GM21529 (cell line): ENCODE results near the gene OVOL1.

Source experiments
- ATAC-seq: cut with Tn5 transposase; IDR thresholded peaks from one replicate; pipeline ENCODE4 v1.9.1; 2021; ENCODE audit not compliant: unreplicated experiment

OVOL1 gene

DNA sequence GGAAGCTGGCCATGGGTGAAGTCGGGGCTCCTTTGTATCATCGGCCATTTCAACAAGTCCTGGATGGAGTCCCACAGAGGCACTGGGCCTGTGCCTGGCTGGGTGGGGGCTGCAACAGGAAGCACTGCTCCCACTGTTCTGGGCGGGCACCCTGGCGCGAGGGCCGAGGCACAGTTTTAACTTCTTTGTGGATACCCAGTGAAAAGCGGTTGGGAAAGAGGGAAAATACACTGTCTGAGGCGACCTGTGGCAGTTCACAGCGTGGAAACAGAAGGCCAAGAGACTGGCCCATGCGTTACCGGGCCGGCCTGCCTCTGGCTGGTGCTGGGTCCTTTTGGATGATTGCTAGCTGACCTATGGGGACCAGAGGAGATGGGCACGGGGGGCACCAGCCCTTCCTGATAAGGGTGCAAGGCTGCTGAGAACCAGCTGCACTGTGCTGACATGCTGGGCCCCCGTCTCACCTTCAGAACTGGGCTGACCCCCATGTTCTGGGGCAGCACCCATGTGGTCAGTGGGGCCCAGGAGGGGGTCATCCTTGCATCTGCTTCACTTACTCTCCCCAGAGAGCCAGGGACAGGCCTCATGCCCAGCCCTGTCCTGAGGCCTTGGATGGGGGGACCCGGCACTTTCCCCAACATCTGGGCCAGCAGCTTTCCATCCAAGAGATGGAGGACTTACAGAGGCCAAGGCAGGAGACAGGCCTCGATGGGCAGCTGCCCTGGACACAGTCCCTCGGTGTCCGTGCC is 4.2 kb downstream of the OVOL1 start:
- no peak for ATAC-seq

DNA sequence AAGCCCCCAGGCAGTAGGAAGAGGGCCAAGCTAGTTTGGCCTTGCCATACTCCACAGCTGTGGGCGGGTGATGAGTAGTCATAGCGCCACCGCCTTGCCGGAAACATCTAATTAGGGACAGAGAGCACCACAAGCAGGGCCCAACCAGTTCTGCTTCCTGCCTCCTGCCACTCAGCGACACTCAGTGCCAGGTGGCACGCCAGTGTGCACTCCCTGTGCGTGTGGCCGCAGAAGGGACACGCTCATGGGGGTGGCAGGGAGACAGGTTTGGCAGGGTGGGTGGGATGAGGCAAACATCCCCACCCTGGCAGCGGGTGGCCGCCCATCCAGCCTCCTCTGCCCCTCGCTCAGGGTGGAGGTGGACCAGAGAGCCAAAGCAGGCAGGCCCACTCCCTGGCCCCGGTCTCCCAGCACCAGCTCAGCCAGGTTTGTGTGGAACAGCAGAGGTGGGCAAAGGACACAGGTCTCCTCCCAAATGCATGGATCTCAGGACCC is 4.9 kb downstream of the OVOL1 start:
- peak; percentile 86 for ATAC-seq

DNA sequence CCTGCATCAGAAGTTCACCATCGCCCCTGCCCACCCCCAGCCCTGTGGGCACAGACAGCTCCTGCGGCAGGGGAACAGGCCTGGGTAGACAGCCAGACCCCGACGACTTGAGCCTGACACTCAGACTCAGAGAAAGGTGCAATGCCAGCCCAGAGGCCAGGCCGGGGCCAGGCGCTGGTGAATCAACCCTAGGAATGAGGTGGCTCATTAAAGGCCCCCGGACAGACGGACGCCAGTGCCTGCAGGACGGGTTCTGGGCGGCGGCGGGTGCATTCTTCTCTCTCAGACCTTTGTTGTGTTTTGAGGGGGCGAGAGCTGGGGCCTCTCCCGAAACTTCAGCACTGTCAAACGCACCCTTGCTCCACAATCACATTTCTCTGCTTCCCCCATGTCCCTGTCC is 5.6 kb downstream of the OVOL1 start:
- no peak for ATAC-seq

DNA sequence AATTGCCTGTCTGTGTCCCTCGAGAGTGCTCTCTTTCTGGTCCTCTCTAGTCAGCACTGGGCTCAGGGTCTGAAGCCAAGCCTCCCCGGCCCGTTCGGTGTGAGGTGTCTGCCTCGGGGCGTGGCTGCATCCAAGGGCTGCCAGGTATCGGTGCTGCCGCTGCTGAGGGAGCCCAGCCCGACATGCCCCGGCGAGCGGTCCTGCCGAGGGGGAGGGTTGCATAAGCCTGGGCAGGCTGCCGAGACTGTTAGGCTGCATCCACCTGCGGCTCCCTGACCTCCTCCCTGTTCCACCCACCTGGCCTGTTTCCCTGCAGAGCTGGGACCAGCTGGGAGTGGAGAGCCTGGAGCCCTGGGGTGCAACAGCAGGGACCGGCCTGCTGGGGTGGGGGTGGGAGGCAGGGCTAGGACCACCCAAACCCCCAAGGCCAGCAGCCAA is 6.3 kb downstream of the OVOL1 start:
- ATAC-seq, result no peak

DNA sequence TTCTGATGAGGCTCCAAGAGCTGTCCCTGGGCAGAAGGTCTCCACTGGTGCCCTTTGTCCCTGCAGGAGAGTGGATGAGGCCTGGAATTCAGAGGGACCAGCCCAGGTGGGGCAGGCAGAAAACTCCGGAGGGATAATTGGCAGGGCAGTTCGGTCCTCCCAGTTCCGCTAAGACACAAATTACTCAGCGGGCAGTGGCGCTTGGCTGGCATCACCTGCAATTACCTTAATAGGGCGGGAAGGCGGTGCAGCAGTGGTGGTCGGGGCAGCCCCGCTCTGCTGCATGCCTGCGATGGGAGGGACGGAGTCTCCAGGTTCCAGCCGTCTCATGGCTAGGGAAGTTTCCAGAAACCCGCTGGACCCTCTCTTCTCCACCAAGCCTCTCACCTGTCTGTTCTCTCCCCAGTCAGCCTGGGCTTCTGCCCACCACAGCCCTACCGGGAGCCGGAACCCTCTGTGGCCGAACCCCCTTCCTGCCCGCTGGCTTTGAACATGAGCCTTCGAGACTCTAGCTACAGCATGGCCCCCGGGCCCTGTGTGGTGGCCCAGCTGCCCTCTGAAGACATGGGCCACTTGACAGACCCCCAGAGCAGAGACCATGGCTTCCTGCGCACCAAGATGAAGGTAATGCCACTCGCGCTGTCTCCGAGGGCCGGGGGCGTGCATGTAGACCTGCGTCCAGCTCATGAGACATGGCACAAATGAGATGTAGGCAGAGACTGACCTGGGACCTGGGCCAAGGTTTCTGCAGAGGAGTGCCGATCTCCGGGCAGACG is 7.0 kb downstream of the OVOL1 start:
- no peak for ATAC-seq

DNA sequence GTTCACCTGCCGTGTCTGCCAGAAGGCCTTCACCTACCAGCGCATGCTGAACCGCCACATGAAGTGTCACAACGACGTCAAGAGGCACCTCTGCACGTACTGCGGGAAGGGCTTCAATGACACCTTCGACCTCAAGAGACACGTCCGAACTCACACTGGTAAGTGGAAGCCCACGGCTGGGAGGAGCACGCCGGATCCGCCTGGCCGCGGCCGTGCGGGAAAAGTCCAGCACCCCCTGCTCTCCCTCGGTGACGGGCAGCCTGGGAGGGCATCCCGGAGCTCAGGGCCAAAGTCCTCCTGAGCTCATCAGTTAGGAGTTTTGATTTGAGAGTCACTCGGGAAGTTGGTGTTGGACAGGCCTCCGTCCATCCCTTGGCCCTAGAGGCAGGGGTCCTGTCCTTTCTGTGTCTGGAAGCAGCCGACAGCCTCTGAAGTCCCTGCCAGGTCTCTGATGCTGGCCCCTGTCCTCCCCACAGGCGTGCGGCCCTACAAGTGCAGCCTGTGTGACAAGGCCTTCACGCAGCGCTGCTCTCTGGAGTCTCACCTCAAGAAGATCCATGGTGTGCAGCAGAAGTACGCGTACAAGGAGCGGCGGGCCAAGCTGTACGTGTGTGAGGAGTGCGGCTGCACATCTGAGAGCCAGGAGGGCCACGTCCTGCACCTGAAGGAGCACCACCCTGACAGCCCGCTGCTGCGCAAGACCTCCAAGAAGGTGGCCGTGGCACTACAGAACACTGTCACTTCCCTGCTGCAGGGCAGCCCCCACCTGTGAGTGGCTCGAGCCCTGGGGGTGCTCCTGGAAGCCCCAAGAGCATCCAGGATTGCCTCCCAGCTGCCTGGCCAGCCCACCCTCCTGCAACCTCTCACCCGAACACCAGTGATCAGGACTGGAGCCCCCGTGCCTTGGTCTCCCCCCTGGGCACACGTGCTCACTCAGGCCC is 8.0 kb downstream of the OVOL1 start:
- ATAC-seq, result no peak

DNA sequence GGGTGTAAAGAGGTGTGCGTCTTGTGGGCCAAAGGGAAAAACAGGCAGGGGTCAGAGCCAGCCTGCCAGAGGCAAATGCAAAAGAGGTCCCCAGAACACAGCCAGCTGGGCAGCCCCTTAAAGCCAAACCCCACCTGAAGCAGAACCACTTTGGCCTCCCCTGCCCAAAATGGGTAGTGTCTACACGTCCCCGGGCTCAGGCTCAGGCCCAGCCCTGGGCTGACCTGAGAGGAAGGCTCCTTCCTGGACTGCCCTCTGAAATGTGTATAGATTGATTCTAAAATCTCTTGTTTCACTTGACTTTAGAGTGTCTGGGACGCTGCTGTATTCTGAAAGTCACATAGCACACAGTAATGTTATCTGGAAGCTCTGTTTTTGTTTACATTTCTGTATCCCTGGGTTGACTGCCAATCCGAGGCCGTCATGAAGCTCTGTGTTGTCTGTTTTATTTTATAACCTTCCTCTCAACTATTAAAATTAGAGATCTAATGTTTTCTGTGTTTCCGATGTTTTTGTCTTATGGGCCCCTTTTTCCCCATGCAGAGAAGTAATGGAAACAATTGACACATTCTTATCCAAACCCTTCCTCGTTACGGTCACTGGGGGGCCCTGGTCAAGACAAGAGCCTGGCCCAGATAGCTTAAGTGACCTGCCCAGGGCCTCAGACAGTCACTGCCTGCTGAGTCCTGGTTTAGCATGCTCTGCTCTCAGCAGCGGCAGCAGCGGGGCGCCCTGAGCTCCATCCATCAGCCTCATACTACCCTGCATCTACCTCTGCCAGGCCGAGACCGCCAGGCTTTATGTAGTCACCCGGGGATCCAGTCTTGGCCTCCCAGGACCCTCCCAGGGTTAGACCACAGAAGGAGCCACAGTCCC is 10.1 kb downstream of the OVOL1 start:
- no peak for ATAC-seq

DNA sequence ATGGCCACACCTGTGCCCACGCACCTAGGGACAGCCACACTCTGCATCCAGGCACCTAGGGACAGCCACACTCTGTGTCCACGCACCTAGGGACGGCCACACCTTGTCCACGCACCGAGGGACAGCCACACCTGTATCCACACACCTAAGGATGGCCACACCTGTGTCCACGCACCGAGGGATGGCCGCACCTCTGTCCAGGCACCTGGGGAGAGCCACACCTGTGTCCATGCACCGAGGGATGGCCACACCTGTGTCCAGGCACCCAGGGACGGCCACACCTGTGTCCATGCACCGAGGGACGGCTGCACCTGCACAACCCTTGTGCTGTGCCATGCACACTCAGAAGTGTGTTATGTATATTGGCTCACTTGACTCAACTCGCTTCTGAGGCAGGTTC is 10.8 kb downstream of the OVOL1 start:
- no peak for ATAC-seq

DNA sequence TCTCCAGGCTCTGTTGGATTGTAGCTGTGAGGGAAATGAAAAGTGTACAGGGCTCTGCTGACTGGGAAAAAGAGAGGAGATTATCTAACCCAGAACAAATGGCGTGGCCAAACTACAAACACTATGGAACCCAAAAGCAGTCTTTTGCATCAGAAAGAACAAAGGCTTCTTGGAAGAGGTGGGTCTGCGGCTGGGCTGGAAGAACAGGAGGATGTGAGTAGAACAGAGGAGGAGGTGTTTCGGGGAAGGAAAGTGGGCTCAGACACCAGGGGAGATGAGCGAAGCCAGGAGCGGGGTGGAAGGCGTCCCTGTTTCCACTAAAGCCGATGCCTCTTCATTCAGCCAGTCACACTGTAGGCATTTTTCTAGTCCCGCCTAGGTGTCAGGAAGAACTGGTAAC is 12.0 kb downstream of the OVOL1 start:
- ATAC-seq, result no peak

DNA sequence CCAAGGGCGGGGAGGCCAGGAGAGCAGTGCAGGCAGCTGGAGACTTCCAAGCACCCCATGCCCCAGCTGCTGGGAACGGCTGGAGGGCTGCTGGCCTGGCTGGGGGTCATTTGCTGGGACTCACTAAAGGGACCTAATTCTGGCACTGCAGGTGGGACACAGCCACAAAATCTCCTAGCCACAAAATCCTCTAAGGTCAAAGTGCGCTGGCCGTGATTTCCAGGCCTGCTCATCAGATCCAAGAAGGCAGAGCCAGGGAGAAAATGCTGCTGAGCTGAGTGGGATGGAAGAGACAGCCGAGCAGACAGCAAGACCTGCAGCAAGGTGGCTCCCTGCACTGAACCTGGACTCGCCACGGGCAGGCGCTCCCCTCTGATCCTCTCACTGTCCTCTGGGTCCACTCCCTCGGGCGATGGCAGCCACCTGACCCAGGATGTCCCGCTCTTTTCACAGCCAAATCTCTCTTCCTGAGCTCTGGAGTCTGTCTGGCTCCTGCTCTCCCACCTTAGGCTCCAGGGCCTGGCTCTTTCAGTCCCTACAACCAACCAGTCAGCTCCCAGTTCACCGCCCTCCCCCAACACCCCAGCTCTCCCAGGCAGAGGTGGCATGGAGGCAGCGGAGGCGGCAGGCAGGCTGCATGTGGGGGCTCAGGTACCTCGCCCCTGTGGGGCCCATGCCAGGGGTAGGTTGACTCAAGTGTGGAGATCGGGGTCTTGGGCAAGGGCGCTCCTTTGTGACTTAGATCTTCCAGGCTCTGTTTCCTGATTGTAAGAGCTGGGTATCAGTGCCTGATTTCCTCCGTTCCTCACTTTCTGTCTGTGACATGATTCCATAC is 14.5 kb downstream of the OVOL1 start:
- ATAC-seq, result no peak

DNA sequence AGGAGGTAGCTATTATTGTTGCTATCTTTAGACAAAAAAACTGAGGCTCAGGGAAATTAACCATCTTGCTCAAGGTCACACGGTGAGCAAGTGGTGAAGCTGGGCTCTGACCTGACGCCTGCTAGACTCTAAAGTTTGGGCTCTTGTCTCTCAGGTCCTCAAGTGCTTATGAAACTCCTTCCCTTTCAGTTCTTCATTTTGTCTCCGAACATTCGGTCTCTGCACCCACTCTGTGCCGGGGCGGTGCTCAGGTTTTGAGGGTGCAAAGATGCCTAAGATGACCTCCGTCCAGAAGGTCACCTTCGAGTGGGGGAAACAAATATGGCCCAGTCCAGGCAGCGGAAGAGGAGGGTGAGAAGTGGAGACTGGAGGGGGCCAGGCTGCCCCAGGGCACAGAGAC is 16.0 kb downstream of the OVOL1 start:
- ATAC-seq, result peak; percentile 91

DNA sequence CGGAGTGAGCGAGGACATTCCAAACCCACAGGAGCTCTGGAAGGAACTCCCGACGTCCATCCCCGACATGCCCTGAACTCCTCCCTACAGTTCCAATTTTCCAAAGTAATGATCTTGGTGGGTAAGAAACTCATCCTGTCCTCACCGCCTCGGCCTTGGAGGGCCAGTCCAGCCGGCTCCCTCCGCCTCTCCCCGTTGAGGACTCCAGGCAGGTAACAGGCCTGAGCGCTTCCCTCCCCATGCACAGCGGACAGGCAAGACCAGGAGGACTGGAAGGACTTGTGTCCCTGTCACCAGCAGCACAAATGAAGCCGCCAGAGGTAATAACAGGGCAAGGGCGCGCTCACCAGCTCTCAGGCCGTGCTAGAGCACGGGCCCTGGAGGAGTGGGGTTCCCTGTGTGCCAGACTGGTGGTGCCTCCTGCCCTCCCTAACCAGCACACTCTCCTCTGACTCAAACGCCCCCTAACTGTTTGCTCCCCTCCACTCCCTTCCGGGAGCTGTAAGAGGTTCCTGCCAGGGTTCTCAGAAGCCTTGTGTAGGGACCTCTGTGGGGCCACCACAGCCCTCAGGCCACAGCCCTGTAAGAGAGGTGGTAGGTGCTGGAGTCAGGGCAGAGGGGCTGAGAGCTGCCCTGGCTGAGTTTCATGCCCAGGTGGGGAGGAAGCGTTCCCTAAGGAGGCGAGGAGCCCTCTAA is 17.1 kb downstream of the OVOL1 start:
- no peak for ATAC-seq

DNA sequence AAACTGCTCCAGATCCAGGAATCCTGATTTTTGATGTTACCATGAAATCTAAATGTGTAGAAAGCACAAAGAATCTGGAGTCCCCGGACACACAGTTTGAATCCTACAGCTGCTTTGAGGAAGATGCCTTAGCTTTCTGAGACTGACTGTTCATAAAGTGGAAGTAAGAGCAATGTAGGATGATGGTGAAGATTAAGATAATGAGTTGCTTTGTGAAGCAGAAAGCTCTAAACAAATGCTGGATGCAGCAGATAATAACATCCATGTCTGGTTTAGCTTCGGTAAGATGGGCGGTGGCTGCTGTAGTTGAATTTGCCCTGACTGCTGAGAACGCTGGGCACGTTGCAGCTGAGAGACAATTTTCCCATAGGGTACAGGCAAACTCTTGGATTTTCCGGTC is 20.1 kb downstream of the OVOL1 start:
- ATAC-seq, result no peak

DNA sequence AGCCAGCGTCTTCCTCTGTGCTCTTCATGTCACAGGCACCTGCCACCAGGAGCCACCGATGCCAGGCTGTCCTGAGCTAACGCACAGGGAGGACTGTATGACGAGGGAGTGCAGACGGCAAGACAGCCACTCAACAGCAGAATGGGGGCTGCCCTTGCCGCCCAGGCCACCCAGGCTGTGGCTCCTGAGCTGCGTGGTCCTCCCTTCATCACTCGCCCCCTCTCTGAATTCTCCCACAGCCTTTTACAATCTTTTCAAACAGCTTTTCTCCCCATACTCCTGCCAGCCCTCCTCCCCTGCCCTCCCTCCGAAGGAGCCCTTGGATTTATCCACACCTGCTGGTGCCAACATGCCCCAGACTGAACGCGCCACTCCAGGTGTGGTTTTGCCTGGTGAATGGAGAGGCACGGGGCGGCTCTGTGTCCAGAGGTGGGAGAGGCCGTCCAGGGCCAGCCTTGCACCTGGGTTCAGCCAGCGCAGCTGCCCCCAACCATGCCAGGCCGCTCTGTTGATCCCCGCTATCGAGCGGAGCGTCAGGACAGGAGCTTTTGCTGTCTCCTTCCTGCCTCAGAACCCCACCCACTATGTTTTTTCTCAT is 22.0 kb downstream of the OVOL1 start:
- no peak for ATAC-seq

DNA sequence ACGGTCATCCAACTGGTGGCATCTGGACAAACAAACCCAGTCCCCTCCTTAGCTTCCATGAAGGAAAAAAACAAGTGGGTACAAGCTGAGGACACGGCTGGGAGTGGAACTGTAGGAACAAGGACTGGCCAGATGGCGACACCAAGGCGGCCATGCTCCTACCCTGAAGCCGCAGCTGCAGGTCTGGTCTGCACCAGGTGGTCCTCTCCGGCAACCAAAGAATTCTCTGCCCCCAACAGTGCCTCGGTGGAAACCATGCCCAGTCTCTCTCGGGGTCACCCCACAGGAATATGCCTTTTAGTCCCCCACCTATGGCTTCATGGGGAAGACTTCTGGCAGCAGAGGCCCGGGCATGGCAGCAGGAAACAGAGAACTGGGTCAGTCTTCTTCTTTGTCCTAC is 22.6 kb downstream of the OVOL1 start:
- no peak for ATAC-seq

DNA sequence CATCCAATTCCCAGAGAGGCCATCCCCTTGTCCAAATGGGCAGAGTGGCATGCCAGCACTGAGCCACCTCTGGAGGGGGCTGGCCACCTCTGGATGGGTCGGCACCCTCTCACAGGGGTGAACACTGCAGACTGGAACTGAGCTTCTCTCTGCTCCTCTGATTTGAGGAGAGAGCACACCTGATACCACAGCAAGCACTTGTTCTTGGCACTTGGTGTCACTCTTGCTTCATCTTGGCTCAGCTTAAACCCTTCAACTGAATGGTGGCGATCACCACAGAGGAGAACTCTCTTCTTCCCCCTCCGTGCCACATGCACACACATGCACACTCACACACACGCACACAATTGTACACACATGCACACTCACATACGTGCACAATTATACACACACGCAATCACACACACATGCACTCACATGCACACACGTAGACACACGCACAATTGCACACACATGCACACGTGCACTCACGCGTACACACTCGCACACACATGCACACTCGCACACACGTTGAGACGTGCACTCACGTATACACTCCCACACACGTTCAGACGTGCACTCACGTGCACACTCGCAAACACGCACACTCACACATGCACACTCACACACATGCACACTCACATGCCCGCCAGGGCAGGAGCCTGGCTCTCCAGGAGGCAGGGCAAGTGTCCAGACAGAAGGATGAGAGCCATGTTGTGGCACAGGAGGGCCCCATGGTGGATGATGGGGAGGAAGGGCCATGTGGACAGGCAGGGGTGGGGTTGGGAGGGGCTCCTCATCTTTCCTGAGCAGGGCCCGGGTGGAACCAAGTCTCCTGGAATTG is 23.4 kb downstream of the OVOL1 start:
- no peak for ATAC-seq

DNA sequence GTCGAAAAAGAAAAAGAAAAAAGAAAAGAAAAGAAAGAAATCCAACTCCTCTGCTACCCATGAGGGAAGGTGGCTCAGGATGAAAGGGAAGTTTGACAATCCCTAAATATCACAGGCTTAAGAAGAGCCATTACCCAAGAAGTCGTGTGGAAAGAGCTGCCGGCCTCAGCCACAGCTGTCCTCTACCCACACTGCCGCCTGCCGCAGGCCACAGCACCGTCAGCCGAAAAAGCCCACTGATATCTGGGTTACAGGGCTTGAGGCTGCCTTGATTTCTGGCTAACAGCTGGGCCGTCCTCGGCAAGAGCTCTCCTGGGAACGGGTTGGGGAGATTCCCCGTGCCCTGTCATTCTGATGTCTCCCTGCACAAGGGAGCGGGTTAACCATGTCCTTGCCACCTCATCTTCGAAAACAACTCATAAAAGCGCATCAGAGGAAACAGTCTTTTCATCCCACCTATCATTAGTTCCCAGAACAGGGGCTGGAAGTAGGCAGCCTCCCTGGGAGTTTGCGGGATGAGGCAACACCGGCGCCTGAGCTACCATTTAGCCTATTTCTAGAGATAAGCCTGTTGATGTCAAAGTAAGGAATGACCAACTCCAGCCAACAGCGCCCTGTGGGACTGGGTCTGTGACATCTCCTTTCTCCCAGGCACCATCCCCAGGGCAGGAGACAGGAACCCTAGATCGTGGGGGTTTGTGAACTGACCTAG is 25.1 kb downstream of the OVOL1 start:
- ATAC-seq, result no peak
